Urothelium cell line (cell line): ENCODE results near the gene DEFB131A.
A peak's percentile ranks its signal among the peaks of the same experiment; 100 is the strongest.
"Not testable (repeated sequence)": the region's sequence is repeated elsewhere in the genome, so short reads cannot be mapped to it uniquely, and the experiment has no call there.

Experiments
- DNase-seq: peaks from one replicate; pipeline ENCODE4 v3.0.0; 2011; ENCODE audit warnings: low spot score, mixed read lengths
- FAIRE-seq: peaks from 2 replicates; lab custom pipeline; 2011; peaks lifted over from hg19 to GRCh38; lab: Jason Lieb, UNC

The DEFB131A gene

DNA sequence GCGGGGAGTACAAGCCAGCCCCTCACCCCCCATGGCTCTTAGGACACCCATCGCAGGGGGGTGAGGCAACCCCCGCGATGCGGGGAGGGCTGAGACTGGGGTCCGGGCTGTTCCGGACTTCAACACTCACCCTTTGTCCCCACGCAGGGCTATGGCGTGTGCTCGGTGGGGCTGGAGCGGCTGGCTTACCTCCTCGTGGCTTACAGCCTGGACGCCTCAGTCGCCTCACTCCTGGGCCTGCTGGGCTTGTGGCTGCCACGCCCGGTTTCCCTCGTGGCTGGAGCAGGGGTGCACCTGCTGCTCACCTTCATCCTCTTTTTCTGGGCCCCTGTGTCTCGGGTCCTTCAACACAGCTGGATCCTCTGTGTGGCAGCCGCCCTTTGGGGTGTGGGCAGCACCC is 49.4 kb downstream of the DEFB131A start:
- DNase-seq, FAIRE-seq: not testable (repeated sequence)

DNA sequence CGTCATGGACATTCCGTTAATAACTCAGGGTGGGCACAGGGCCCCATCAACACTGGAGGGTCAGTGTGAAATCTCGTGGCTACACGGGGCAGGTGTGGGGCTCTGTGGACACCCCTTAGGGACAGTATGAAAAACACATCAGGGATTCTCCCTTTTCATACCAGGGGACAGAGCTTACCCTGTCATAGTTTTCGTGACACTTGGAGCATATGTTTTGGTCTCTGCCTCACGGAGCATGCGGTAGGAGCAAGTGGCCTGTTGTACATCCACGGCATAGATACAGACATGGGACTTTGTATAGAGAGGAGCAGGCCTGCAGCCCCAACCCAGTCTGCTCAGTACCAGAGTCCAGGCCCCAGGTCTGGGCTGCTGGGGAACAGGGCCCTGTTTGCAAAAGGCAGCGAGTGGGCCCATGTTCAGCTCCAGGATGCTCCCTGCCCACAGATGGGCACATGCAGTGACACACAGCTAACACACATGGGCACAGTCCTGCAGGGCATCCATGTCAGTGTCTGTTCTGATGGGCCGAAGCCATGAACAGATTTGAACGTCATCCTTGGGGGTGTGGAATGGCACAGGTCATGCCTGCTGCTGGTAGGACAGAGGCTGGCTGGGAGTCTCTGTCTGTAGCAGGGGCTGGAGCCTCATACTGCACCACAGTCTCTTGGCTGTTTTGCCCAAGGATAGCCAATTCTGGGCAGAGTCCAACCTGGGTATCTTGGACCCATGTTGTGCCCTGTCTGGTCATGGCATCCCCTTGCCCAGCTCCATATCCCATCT is 50.2 kb downstream of the DEFB131A start:
- FAIRE-seq, DNase-seq: not testable (repeated sequence)

DNA sequence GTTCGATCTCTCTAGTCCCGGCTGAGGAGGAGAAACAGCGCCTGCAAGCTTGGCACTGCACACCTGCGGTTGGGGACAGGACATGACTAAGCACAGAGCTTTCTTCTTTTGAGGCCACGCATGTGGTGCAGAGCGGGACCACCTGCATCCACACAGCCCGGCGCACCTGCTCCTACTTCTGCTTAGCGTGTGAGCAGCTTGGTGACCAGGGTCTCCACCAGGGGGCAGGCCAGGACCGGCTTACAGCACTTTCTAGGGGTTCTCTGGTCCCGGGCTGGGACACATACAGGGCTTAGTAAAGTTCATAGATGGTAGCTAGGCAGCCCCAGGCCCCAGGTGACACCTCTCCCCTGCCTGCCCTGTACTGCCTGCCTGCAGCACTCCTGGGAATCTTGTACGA is 51.2 kb downstream of the DEFB131A start:
- DNase-seq: peak; percentile 24
- not testable (repeated sequence) for FAIRE-seq

DNA sequence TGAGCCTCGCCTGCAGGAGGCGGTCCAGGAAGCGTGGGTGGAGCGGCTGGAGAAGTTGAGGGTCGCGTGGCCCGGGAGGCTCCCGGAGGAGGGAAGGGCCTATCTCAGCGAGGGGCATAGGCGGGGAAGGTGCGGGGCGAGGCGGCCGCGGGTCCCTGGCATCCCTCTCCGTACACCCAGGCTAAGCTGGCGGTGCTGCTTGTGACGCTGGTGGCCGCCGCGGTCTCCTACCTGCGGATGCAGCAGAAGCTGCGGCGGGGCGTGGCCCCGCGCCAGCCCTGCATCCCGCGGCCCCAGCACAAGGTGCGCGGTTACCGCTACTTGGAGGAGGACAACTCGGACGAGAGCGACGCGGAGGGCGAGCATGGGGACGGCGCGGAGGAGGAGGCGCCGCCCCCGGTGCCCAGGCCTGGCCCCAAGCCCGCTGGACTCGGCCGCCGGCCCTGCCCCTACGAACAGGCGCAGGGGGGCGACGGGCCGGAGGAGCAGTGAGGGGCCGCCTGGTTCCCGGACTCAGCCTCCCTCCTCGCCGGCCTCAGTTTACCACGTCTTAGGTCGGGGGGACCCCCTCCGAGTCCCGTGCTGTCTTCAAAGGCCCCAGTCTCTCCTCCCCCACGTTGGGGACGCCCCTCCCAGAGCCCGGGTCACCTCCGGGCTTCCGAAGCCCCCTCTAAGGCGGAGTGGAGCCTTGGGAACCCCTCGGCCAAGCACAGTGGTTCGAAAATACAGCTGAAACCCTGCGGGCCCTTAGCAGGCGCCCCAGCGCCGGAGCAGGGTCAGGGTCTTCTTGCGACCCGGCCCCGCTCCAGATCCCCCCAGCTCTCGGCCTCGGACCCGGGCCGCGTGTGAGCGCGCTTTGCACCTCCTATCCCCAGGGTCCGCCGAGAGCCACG is 53.6 kb downstream of the DEFB131A start:
- not testable (repeated sequence) for FAIRE-seq

DNA sequence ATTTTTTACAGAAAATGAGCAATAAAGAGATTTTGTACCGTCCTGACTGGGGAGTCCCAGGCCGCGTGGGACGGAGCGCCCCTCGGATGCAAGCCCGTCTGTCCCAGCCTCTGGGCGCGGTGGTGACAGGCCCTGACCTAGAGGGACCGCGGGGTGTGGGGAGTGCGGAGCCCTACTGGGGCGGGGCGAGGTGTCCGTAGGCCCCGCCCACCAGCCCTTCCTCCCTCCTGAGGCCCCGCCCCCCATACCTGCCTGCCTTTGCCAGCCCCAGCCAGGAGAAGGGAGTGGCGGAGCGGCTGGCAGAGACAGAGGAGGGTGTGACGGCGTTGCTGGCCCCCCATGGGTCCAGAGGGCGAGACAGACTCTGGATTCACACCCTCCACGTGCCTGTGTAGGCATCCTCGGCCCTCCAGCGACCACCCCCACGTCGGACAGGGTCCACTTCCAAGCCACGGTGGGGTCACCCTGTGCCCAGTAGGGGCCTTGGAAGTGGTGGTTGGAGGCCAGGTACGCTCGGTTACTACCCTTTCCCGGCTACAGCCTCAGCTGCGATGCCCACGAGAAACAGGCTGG is 54.3 kb downstream of the DEFB131A start:
- not testable (repeated sequence) for DNase-seq, FAIRE-seq

More for the DNA sequence above, 53.6 kb downstream of the DEFB131A start:
- DNase-seq: not testable (repeated sequence)

DNA sequence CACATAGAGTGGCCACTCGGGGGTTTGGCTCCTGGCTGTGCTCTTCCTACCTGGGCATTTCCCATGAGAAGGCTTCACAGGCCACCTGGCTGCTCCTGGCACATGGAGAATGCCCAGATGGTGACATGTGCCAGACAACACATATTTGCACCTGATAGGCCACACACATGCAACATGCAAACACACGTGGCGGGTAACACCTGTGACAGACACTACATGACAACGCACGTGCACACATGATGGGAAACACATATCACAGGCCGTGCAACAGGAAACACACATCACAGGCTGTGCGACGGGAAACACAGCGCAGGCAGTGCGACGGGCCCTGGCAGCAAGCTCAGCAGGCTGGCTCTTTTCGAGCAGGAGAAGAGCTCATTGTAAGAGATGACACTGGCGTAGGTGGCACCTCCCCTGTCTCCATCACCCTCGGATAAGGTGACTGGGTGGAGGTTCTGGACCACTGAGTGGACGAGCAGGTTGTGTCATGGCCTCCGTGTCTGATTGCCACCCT is 55.8 kb downstream of the DEFB131A start:
- FAIRE-seq, DNase-seq: not testable (repeated sequence)
